Activated CD8-positive, alpha-beta memory T cell treated with anti-CD3 and anti-CD28 coated beads, Interleukin-2, amount 50 U/mL, for 1 hour (primary cell): ENCODE data around the gene RARA.
"Not testable (repeated sequence)": the region's sequence is repeated elsewhere in the genome, so short reads cannot be mapped to it uniquely, and the experiment has no call there.

Source experiments
- DNase-seq: peaks from one replicate; pipeline ENCODE4 v3.0.0-alpha.2; 2020; ENCODE audit errors: extremely low read depth

RARA gene

DNA sequence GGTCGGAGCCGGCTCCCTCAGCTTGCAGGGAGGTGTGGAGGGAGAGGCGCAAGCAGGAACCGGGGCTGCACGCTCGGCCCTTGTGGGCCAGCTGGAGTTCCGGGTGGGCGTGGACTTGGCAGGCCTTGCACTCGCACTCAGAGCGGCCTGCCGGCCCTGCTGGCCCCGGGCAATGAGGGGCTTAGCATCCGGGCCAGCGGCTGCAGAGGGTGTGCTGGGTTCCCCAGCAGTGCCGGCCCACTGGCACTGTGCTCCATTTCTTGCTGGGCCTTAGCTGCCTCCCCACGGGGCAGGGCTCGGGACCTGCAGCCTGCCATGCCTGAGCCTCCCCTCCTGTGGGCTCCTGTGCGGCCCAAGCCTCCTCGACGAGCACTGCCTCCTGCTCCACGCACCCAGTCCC lies 66.8 kb downstream of the RARA start:
- not testable (repeated sequence) for DNase-seq

DNA sequence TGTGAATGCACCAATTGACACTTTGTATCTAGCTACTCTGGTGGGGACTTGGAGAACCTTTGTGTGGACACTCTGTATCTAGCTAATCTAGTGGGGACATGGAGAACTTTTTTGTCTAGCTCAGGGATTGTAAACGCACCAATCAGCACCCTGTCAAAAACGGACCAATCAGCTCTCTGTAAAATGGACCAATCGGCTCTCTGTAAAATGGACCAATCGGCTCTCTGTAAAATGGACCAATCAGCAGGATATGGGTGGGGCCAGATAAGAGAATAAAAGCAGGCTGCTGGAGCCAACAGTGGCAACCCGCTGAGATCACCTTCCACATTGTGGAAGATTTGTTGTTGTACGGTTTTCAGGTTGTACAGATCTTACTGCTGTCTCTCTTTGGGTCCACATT lies 67.6 kb downstream of the RARA start:
- DNase-seq = not testable (repeated sequence)

DNA sequence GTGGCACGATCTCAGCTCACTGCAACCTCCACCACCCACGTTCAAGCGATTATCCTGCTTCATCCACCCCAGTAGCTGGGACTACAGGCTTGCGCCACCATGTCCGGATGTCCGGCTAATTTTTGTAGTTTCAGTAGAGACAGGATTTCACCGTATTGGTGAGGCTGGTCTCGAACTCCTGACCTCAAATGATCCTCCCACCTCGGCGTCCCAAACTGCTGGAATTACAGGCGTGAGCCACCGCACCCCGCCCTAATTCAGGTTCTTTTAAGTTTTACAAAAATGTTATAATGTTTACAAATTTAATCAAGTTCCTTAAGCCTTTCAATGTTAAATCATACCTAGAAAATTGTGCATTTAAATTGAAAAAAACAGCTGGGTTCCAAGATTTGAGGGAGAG lies 68.9 kb downstream of the RARA start:
- DNase-seq = no peak

DNA sequence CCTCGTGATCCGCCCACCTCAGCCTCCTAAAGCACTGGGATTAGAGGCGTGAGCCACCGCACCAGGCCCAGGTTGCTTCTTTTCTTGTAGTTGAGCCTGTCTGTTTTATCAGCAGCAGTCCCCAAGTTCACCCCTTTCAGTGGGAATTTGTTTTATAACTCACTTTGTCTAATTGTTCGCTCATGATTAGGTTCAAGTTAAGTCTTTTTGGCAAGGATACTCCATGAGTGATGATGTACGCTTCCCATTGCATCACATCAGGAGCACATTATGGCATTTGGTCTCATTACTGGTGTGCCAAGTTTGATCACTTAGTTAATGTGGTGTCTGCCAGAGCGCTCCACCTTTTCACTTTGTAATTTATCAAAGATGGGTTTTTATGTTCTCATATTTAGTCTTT lies 70.0 kb downstream of the RARA start:
- no peak for DNase-seq

DNA sequence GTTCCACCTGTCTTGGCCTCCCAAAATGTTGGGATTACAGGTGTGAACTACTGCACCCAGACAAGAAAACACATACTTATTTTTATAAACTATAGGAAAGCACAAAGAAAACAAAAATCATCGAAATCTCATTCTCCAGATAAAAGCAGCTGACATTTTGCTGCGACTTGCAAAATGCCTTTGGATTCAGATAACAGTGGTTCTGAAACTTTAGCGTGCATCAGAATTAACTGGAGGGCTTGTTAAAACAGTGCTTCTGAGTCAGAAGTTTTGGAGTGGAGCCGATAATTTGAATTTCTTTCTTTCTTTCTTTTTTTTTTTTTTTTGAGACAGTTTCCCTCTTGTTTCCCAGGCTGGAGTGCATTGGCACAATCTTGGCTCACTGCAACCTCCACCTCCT lies 73.3 kb downstream of the RARA start:
- no peak for DNase-seq

DNA sequence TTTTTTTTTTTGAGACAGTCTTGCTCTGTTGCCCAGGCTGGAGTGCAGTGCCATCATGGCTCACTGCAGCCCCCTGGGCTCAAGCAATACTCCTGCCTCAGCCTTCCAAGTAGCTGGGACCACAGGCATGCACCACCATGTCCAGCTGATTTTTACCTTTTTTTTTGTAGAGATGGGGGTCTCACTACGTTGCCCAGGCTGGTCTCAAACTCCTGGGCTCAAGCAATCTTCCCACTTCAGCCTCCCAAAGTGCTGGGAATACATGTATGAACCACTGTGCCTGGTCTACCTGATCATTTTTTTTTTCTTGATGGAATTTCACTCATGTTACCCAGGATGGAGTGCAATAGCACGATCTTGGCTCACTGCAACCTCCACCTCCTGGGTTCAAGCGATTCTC lies 77.6 kb downstream of the RARA start:
- not testable (repeated sequence) for DNase-seq

DNA sequence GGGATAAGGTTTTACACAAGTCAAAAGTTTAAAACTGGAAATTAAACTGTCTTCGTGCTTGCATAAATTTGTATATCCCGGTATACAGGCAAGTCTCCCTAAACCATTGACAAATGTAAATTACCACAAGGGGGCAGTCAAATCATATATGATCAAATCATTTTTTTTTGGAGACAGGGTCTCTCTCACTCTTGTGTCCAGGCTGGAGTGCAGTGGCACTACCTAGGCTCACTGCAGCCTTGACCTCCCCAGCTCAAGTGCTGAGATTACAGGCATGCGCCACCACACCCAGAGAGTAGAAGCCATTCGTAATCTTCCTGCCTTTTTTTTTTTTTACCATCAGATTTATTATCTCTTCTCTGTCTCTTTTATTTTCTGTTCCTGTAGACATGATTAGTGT lies 90.2 kb downstream of the RARA start:
- DNase-seq = no peak

DNA sequence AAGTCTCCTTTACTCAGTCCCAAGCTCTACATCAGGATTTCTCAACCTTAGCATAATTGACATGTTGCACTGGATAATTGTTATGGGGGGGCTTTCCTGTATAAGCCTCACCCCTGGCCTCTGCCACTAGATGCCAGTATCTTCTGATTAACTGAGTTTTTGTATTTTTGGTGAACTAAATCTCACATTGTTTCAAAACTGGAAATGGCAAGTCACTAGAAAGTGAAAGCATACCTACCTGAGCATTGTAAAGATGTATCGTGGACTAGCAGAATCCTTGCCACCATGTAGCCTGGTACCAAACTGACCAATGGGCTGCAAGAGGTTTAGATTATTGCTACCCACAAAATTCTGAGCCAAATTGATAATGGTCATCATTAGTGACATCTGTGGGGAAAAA lies 93.7 kb downstream of the RARA start:
- DNase-seq = no peak

DNA sequence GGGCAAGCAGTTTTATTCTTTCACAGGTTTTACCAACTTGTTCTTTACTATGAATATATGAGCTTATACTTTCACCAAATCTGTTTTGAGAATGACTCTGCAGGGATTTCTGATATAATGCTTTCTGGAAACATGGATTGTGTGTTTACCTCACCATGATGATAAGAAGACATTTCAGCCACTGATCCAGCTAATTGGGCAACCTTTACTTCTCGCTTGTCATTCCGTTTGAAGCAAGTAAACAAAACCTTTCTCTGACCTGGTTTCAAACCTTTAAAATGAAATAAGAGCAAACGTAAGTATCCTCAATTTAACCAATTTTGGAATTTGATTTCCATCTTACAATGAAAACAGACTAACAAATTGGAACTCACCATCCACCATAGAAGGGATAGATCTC lies 95.0 kb downstream of the RARA start:
- no peak for DNase-seq
